IPS-15b (cell line): ENCODE measurements around the gene UNC13C.
"Not testable (repeated sequence)": the region's sequence is repeated elsewhere in the genome, so short reads cannot be mapped to it uniquely, and the experiment has no call there.

Experiments used
- H3K27me3 ChIP-seq: one replicate; pipeline ENCODE4 v1.6.1; 2013; ENCODE audit warnings: low read length; ENCODE audit not compliant: control insufficient read depth, insufficient read depth
- H3K36me3 ChIP-seq: one replicate; pipeline ENCODE4 v1.6.1; 2013; ENCODE audit warnings: low read length; ENCODE audit not compliant: control insufficient read depth, insufficient read depth
- H3K4me1 ChIP-seq: one replicate; pipeline ENCODE4 v1.6.1; 2013; ENCODE audit warnings: mild to moderate bottlenecking, low read length; ENCODE audit not compliant: control insufficient read depth, insufficient read depth
- H3K4me3 ChIP-seq: one replicate; pipeline ENCODE4 v1.5.1; 2013; ENCODE audit warnings: low read depth, low read length
- H3K9ac ChIP-seq: one replicate; pipeline ENCODE4 v1.6.1; 2013; ENCODE audit warnings: low read depth, mild to moderate bottlenecking, low read length
- H3K9me3 ChIP-seq: one replicate; pipeline ENCODE4 v1.6.1; 2013; ENCODE audit warnings: mild to moderate bottlenecking, low read length; ENCODE audit not compliant: control insufficient read depth, insufficient read depth

The UNC13C gene

GRCh38 chr15:54387799-54388198 is 409.6 kb downstream of the UNC13C start:
- no peaks in the 10 kb centered on the region for H3K4me1 ChIP-seq
- no peaks in the 10 kb centered on the region for H3K36me3 ChIP-seq
- no peak overlapping the region for H3K4me3 ChIP-seq
- H3K27me3 ChIP-seq, result no peaks in the 10 kb centered on the region
- no peak overlapping the region for H3K9ac ChIP-seq
- no peaks in the 10 kb centered on the region for H3K9me3 ChIP-seq

GRCh38 chr15:54388746-54389145 is 410.5 kb downstream of the UNC13C start:
- H3K4me1 ChIP-seq, result no peaks in the 10 kb centered on the region
- H3K4me3 ChIP-seq, result no peak overlapping the region
- no peaks in the 10 kb centered on the region for H3K36me3 ChIP-seq
- no peaks in the 10 kb centered on the region for H3K9me3 ChIP-seq
- H3K9ac ChIP-seq, result no peak overlapping the region
- H3K27me3 ChIP-seq, result no peaks in the 10 kb centered on the region

GRCh38 chr15:54410481-54410880 is 432.2 kb downstream of the UNC13C start:
- no peaks in the 10 kb centered on the region for H3K4me1 ChIP-seq
- H3K9me3 ChIP-seq, result no peaks in the 10 kb centered on the region
- no peak overlapping the region for H3K4me3 ChIP-seq
- no peak overlapping the region for H3K9ac ChIP-seq
- H3K27me3 ChIP-seq, result no peaks in the 10 kb centered on the region
- no peaks in the 10 kb centered on the region for H3K36me3 ChIP-seq

- Histone ChIP-seq H3K9ac (no peak overlapping the region), H3K36me3 (no peaks in the 10 kb centered on the region), H3K9me3 (no peaks in the 10 kb centered on the region), H3K27me3 (no peaks in the 10 kb centered on the region), H3K4me3 (no peak overlapping the region), H3K4me1 (no peaks in the 10 kb centered on the region)
These were observed 445.9 kb downstream of the UNC13C start for GRCh38 chr15:54424171-54424570.

GRCh38 chr15:54428596-54428995 is 450.4 kb downstream of the UNC13C start:
- Histone ChIP-seq H3K9me3 (no peaks in the 10 kb centered on the region), H3K4me3 (no peak overlapping the region), H3K9ac (no peak overlapping the region), H3K27me3 (no peaks in the 10 kb centered on the region), H3K36me3 (no peaks in the 10 kb centered on the region), H3K4me1 (no peaks in the 10 kb centered on the region)

GRCh38 chr15:54450288-54450687 is 472.0 kb downstream of the UNC13C start:
- H3K36me3 ChIP-seq, H3K9me3 ChIP-seq: not testable (repeated sequence)

GRCh38 chr15:54456413-54456812 is 478.2 kb downstream of the UNC13C start:
- Histone ChIP-seq H3K4me1 (no peaks in the 10 kb centered on the region), H3K9me3 (no peaks in the 10 kb centered on the region), H3K9ac (no peak overlapping the region), H3K36me3 (no peaks in the 10 kb centered on the region), H3K4me3 (no peak overlapping the region), H3K27me3 (no peaks in the 10 kb centered on the region)

More at GRCh38 chr15:54450288-54450687, 472.0 kb downstream of the UNC13C start:
- H3K4me3 ChIP-seq, H3K4me1 ChIP-seq, H3K27me3 ChIP-seq, H3K9ac ChIP-seq: not testable (repeated sequence)

GRCh38 chr15:54462511-54462913 is 484.3 kb downstream of the UNC13C start:
- no peak overlapping the region for H3K4me3 ChIP-seq
- H3K36me3 ChIP-seq, result no peaks in the 10 kb centered on the region
- H3K4me1 ChIP-seq, result no peaks in the 10 kb centered on the region
- H3K9me3 ChIP-seq, result peaks cover 6% of the 10 kb centered on the region
- H3K9ac ChIP-seq, result no peak overlapping the region
- no peaks in the 10 kb centered on the region for H3K27me3 ChIP-seq

GRCh38 chr15:54481819-54482218 is 503.6 kb downstream of the UNC13C start:
- H3K4me1 ChIP-seq, result no peaks in the 10 kb centered on the region
- H3K36me3 ChIP-seq, result no peaks in the 10 kb centered on the region
- no peaks in the 10 kb centered on the region for H3K27me3 ChIP-seq
- H3K4me3 ChIP-seq, result no peak overlapping the region
- H3K9ac ChIP-seq, result no peak overlapping the region
- H3K9me3 ChIP-seq, result no peaks in the 10 kb centered on the region

- Histone ChIP-seq H3K9me3 (no peaks in the 10 kb centered on the region), H3K9ac (no peak overlapping the region)
These were observed 504.0 kb downstream of the UNC13C start for GRCh38 chr15:54482251-54482650.

GRCh38 chr15:54500330-54500729 is 522.1 kb downstream of the UNC13C start:
- H3K9ac ChIP-seq, result no peak overlapping the region
- H3K9me3 ChIP-seq, result no peaks in the 10 kb centered on the region
- H3K36me3 ChIP-seq, result no peaks in the 10 kb centered on the region
- no peak overlapping the region for H3K4me3 ChIP-seq
- no peaks in the 10 kb centered on the region for H3K27me3 ChIP-seq
- H3K4me1 ChIP-seq, result peaks cover 7% of the 10 kb centered on the region

More at GRCh38 chr15:54482251-54482650, 504.0 kb downstream of the UNC13C start:
- Histone ChIP-seq H3K27me3 (no peaks in the 10 kb centered on the region), H3K4me3 (no peak overlapping the region), H3K36me3 (no peaks in the 10 kb centered on the region), H3K4me1 (no peaks in the 10 kb centered on the region)

- Histone ChIP-seq H3K27me3 (no peaks in the 10 kb centered on the region), H3K4me3 (no peak overlapping the region), H3K9me3 (no peaks in the 10 kb centered on the region), H3K9ac (no peak overlapping the region), H3K4me1 (peaks cover 7% of the 10 kb centered on the region), H3K36me3 (no peaks in the 10 kb centered on the region)
These were observed 524.3 kb downstream of the UNC13C start for GRCh38 chr15:54502416-54503075.
